HG02840 (cell line): ENCODE measurements around the gene NPAS2.

ENCODE experiments used
- ATAC-seq: cut with Tn5 transposase; IDR thresholded peaks from one replicate; pipeline ENCODE4 v1.9.1; 2021; ENCODE audit warnings: mild to moderate bottlenecking, moderate library complexity, moderate number of reproducible peaks; ENCODE audit not compliant: unreplicated experiment, low FRiP score

The NPAS2 gene

GRCh38 chr2:100819370-100820272 lies at the start of gene NPAS2:
TSS of gene NPAS2 (plus strand) at chr2:100820139. CDS start at chr2:100904755, 84,616 bp downstream.
- no peak for ATAC-seq

DNA sequence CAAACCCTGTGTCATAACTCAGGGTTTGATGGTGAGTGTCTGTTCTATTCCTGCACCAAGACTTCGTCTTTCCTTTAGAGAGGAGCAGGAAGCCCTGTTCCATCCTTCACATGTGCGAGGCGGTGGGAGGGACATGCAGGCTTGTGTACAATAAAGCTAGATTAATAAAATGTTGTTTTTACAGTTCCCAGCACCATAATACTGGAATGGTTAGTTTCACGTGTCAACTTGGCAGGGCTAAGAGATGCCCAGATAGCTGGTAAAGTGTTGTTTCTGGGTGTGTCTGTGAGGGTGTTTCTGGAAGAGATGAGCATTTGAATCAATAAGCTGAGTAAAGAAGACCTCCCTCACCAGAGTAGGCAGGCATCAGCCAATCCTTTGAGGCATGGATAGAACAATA lies 48.8 kb upstream of the NPAS2 start:
- ATAC-seq: no peak

DNA sequence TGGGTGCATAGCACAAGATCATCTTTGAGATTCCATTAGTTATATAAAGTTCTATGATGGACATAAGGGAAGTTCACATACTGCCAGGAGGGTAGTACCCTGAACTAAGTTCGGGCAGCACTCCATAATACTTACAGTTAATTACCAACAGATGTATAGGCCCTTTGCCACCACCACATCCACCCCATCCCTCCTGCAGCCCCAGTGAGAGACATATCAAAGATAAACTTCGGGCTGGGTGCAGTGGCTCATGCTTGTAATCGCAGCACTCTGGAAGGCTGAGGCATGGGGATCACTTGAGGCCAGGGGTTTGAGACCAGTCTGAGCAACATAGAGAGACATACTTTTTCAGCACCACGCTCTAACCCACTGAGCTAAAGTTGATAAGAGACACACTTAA lies 46.4 kb upstream of the NPAS2 start:
- no peak for ATAC-seq

DNA sequence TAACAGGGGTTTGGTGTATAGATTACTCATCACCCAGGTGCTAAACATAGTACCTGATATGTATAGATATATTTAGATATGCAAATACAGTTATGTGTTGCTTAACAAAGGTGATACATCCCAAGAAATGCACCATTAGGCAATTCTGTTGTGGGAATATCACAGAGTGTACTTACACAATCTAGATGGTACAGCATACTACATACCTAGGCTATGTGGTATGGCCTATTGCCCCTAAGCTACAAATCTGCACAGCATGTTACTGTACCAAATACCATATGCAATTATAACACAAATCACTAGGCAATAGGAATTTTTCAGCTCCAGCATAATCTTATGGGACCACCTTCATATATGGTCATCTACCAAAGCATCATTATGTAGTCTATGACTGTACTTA lies 43.5 kb upstream of the NPAS2 start:
- ATAC-seq: no peak

DNA sequence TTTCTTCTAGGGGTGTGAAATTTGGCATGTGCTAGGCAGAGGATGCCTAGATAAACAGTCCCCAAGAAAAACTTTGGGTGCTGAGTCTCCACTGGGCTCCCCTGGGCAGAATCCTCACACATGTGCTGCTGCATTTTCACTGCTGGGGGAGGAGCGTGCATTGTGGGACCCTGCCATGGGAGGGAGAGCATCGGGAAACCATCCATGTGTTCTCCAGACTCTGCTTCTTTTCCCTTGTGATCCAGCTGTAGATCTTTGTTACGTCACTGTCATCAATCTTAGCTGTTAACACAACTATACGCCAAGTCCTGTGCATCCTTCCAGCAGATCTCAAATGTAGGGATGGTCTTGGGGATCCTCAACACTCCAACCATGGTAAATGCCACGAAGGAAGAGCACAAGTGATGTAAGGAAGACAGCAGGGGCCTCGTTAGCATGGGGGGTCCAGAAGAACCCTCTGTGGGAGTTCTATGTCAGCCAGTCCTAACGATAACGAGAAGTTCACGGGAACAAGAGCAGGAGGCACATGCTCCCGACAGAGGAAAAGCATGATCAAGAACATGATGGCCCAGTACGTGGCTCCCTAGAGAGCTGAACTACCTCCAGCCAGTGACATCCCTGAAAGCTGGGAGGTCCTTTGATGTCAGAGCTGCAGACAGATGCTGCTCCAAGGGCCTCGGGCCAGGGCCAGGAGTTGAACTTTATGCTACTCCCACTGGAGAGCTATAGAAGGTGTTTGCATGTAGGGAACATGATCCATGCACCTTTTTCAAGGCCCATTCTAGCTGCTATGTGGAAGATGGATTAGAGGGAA lies 41.1 kb upstream of the NPAS2 start:
- ATAC-seq: no peak

DNA sequence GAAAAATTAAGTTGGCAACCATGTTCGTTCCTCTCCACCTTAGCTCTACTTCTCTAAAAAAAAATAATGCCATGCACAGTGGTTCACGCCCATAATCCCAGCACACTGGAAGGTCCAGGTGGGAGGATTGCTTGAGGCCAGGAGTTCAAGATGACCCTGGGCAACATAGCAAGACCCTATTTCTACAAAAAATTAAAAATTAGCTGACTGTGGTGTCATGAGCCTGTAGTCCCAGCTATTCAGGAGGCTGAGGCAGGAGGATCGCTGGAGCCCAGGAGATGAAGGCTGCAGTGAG lies 40.1 kb upstream of the NPAS2 start:
- no peak for ATAC-seq

DNA sequence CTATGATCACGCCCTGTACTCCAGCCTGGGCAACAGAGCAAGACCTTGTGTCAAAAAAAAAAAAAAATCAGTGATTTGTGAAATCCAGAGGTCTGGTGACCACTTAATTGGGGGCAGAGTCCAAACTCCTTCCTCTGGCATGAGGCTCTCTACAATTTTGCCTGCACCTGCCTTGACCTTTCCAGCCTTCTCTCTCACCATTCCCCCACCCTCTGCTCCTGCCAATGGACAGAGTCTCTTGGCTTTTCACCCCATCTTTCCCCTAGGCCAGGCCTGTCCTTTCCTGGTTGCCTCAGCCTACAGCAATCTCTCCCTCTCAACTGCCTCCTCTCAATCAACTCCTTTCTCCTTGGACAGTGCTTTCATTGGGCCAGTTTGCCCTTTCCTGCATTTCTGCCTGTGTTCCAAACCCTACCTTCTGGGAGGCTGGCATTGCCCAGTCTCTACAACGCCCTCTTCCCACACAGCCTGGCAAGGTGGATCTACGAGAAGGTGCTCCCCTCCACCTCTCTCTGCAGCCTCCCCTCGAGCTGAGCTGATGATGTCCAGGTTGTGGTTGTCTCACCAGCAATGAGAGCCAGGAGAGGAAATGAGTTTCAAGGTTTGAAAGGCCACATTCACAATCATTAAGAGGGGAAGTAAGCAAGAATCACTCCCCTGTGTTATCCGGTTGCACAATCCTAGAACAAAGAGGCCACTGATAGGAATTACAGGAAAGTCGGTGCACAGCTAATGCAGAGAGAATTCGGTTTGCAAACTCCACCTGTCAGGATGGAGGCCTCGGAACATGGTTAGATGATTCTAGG lies 39.5 kb upstream of the NPAS2 start:
- no peak for ATAC-seq

DNA sequence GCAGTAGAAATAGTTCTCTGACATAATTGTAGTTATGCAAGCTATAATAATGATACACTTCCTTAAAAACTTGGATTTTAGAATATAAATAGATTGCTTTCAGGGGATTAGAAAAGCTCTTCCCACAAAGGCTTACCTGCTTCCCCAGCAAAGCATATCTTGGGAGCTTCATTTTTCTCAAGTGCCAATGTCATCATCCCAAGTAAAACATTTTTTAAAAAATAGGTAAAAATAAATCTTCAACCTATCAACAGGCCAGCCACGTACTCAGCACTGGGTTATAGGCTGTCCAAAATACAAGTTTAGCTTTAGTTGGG lies 39.0 kb upstream of the NPAS2 start:
- ATAC-seq: no peak

DNA sequence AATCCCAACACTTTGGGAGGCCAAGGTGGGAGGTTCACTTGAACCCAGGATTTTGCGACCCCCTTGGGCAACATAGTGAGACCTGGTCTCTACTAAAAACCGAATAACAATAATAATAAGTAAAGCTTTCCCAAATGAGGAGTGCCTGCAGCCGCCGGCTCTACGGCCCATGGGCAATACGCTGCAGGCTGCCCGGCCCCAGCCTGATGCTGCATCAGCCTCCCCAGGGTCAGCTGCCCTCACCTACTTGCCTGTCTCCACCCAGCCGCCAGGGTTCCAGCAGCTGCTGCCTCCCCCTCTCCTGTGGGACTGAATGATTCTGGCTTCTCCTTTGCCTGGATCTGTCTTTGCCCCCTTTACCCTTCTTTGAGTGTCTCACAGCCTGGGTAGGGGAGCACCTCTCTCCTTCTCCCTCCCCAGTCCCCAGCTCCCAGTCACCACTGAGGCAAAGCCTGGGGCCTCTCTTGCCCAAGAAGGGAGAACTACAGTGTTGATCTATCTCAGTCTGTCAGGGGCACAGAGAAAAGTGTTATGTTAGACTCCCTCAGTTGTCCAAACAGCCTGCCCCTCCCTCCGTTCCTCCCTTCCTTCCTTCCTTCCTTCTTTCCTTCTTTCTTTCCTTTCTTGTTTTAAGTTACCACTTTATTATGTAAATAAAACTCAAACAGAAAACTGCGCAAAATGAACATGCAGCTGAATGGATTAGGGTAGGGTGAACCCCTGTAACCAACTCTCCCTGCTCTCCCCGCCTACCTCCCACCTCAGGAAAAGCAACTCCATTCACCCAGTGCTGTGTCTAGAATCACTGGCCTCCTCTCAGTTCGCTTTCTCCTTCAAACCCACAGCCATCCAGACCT lies 38.2 kb upstream of the NPAS2 start:
- ATAC-seq: no peak

GRCh38 chr2:100782380-100782878 lies 37.5 kb upstream of the NPAS2 start:
- no peak for ATAC-seq

DNA sequence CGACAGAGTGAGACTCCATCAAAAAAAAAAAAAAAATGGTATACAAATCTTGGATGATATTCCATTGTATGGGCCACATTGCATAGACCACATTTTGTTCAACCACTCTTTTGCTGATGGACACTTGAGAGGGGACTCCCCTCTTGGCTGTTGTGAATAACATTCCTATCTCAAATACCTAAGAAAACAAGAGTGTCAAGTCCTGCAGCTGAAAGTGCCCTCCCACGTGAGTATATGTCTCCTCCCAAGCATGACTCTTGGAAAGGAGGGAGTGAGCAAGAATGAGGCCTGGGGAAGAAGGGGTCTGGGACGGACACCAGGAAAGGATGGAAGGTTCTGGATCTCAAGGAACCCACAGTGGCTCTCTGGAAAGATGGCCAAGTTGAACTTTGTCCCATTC lies 36.0 kb upstream of the NPAS2 start:
- ATAC-seq: no peak

DNA sequence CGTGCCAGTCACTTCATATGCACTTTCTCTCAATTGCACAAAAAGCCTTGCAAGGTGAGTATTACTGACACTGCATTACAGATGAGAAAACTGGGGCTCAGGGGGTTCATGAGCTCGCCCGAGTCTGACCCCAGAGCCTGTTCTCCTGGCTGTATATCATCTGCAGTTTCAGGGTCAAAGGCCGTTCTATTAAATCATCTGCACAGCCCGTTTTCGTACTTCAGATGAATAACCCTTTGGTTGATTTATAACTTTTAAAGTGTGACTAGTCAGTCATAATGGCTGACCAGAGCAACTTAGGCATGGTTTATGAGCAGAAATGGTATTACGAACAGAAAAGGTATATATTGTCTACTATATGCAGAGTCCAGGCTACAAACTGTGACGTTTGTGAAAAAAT lies 35.3 kb upstream of the NPAS2 start:
- no peak for ATAC-seq

DNA sequence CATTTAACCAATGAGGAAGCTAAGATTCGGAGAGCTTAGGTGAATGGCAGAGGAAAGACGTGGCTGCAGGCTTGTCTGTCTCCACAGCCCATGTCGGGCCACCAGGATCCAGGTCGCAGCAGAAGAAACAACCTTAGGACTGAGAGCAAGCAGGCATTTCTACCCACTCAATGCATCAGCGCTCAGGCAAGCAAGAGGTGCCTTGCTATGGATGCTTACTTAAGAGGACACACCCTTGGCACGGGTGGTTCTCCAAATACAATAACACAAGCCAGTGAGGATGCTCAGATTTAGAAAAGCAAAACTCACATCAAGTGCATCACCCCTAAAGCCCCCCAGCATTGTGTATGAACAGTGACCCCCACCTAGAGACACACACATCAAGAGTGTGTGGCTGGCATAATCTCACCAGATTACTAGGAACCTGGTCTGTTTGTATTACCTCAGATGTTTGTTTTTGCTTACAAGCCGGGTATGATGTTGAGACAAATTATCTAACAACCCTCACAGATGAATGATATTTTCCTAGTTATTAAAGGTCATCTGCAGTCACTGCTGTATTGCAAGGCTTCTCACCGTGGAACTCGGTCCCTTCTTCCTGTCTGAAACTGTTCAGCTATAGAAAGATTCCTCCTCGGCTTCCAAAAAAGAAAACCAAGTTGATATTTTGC lies 34.2 kb upstream of the NPAS2 start:
- ATAC-seq: no peak

DNA sequence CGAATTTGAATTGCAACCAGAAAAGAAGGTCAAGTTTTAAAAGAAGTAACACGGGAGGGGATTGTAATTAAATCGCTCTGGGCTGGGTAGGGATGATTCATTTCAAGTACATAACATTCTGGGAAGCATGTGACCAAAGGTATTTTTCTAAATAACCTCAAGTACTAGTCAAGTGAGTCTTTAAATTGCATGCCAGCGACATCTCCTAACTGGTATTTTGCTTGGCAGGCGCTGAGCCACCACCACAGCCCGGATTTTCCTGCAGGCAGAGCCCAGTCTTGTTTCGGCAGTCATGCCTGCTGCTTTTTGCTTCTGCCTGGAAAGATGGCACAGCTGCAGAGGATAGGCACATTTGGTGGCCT lies 33.7 kb upstream of the NPAS2 start:
- ATAC-seq: no peak

- ATAC-seq: no peak
Measured at GRCh38 chr2:100786985-100787384, 33.0 kb upstream of the NPAS2 start.

DNA sequence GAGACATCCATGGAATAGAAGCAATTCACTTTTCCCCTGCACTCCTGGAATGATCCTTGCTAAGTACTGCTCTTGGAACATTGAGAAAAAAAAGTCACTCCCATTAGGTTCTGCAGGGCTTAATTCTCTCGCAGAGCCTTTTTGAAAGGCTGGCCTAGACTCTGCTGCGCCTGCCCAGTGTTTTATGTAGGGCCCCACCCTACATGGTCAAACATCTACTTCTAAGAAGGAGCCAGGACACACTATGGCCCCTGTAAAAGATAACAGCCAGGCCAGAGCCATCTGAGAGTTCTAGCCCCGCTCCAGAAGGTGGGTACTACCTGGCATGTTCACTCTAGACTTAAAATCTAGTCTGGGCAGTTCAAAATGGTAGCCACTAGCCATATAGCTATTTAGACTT lies 30.6 kb upstream of the NPAS2 start:
- no peak for ATAC-seq

GRCh38 chr2:100791294-100791935 lies 28.5 kb upstream of the NPAS2 start:
- no peak for ATAC-seq

- ATAC-seq: no peak
Measured at GRCh38 chr2:100791936-100792308, 28.0 kb upstream of the NPAS2 start.

- ATAC-seq: no peak
Measured at GRCh38 chr2:100793220-100793619, 26.7 kb upstream of the NPAS2 start.
